Panc1 (cell line): Measurements from ENCODE around the gene INHBB. TPM values are rescaled to one million over a fixed set of nuclear protein-coding genes. Genes with fewer than 3 reads are reported as not detected.

Source experiments
- ATAC-seq: fragments of 200-7000 bp; cut with Tn5 transposase; 2 replicates; pipeline ENCODE4 v1.9.1; 2020; ENCODE audit warnings: mild to moderate bottlenecking, moderate library complexity
- BruUV-seq: library from RNA; stranded (reverse); fragments of 400-500 nt; replicated peaks from 2 replicates; lab custom pipeline; 2021; lab: Mats Ljungman, UMichigan
- CTCF ChIA-PET: fragments of 300-600 bp; sonication (Branson Sonifier 250); formaldehyde crosslinking; loops from one replicate; lab custom pipeline; 2022; ENCODE audit warnings: antibody characterized with exemption; lab: Charles Lee
- POLR2A ChIA-PET: fragments of 300-600 bp; sonication (Branson Sonifier 250); formaldehyde crosslinking; loops from one replicate; lab custom pipeline; 2022; ENCODE audit warnings: antibody characterized with exemption; lab: Charles Lee
- DNase-seq: peaks from one replicate; pipeline ENCODE4 v3.0.0-alpha.2; 2010; ENCODE audit warnings: low read depth, low spot score
- H3K27ac ChIP-seq: 2 replicates; pipeline ENCODE4 v1.5.1; 2011; ENCODE audit warnings: mild to moderate bottlenecking, low read length, inconsistent platforms
- H3K27me3 ChIP-seq: fragments of 200-500 bp; sonication (Bioruptor generic); 2 replicates; pipeline ENCODE4 v1.6.0; 2014; ENCODE audit warnings: low read length, inconsistent platforms; ENCODE audit not compliant: control insufficient read depth, insufficient read depth
- H3K36me3 ChIP-seq: fragments of 200-500 bp; sonication (Bioruptor generic); 2 replicates; pipeline ENCODE4 v1.5.1; 2014; ENCODE audit warnings: inconsistent platforms, mild to moderate bottlenecking, low read length, moderate library complexity; ENCODE audit not compliant: control insufficient read depth, insufficient read depth
- H3K4me1 ChIP-seq: 2 replicates; pipeline ENCODE4 v1.5.1; 2011; ENCODE audit warnings: inconsistent platforms, mild to moderate bottlenecking, low read length, moderate library complexity; ENCODE audit not compliant: control insufficient read depth, insufficient read depth
- H3K4me3 ChIP-seq, 2 experiments: 2 replicates each; pipeline ENCODE4 v1.5.1; 2011 to 2012; ENCODE audit warnings: low read depth in 2 of 2, low read length in 2 of 2, mild to moderate bottlenecking in 2 of 2, inconsistent platforms in 1 of 2, moderate library complexity in 1 of 2
- H3K9me3 ChIP-seq: fragments of 200-500 bp; sonication (Bioruptor generic); 2 replicates; pipeline ENCODE4 v1.5.1; 2014; ENCODE audit warnings: low read depth, mild to moderate bottlenecking, inconsistent platforms, low read length, moderate library complexity; ENCODE audit not compliant: control insufficient read depth, insufficient read depth
- CTCF ChIP-seq: fragments of 450-650 bp; IDR thresholded peaks from 2 replicates; pipeline ENCODE4 v1.5.1; 2017; ENCODE audit warnings: mild to moderate bottlenecking
- POLR2AphosphoS5 ChIP-seq: IDR thresholded peaks from 2 replicates; pipeline ENCODE4 v1.6.1; 2012; ENCODE audit warnings: mild to moderate bottlenecking, low read depth, low read length, moderate library complexity
- REST ChIP-seq, 2 experiments: IDR thresholded peaks; 2 replicates each; pipeline ENCODE4 v1.6.1; 2011 to 2012; ENCODE audit warnings: low read depth in 2 of 2, control low read depth in 1 of 2, low read length in 1 of 2, mild to moderate bottlenecking in 1 of 2, moderate library complexity in 1 of 2; ENCODE audit not compliant: insufficient read depth in 1 of 2
- SIN3A ChIP-seq: IDR thresholded peaks from 2 replicates; pipeline ENCODE4 v1.6.1; 2012; ENCODE audit warnings: low read depth, mild to moderate bottlenecking, low read length, moderate library complexity, borderline replicate concordance; ENCODE audit not compliant: insufficient read depth
- TCF7L2 ChIP-seq: IDR thresholded peaks from 2 replicates; pipeline ENCODE4 v1.6.1; 2011; ENCODE audit warnings: mild to moderate bottlenecking, low read depth, low read length, inconsistent platforms
- in situ Hi-C: cut with HindIII; loops from 2 replicates; pipeline ENCODE4 v1.10.0; 2016; ENCODE audit warnings: low sequenced_read_pairs, low pct_unique_long_range_greater_than_20kb
- intact Hi-C: fragments of 100-400 bp; cut with micrococcal nuclease; formaldehyde crosslinking; loops from one replicate; pipeline ENCODE4 v1.10.0; 2022; ENCODE audit not compliant: unreplicated experiment
- total RNA-seq: library from RNA; stranded (reverse); gene quantifications from one replicate; pipeline ENCODE4 v1.2.1, GENCODE V29; 2021; ENCODE audit not compliant: unreplicated experiment

INHBB gene
- total RNA-seq, 1 experiment from 2014 or later, result 38.2 TPM

- ATAC-seq, result no peak
- no TSS peak for BruUV-seq
- Histone ChIP-seq H3K9me3 (no peaks in the 10 kb centered on the region), H3K4me3 (no peak overlapping the region), H3K4me1 (no peaks in the 10 kb centered on the region), H3K36me3 (no peaks in the 10 kb centered on the region), H3K27ac (no peak overlapping the region), H3K27me3 (no peaks in the 10 kb centered on the region)
- POLR2A ChIA-PET, result no interaction called here
- intact Hi-C loops (no loop called here), in situ Hi-C loops (no loop called here)
- no peak for DNase-seq
- TF ChIP-seq CTCF (no peak), SIN3A (no peak), REST (IDR thresholded peaks at IDR 0.05; ENCODE audit: insufficient read depth in 1 of 2, low read depth in 2 of 2, low read length in 1 of 2) (no peak), TCF7L2 (no peak), POLR2AphosphoS5 (no peak)
- CTCF ChIA-PET, result interaction anchor here (1.3 kb wide), 1 partner anchor 32 kb away, joined by 4 read pairs; no protein-coding TSS in a partner anchor
These were observed 29.5 kb downstream of the INHBB start for GRCh38 chr2:120375251-120376020.

DNA sequence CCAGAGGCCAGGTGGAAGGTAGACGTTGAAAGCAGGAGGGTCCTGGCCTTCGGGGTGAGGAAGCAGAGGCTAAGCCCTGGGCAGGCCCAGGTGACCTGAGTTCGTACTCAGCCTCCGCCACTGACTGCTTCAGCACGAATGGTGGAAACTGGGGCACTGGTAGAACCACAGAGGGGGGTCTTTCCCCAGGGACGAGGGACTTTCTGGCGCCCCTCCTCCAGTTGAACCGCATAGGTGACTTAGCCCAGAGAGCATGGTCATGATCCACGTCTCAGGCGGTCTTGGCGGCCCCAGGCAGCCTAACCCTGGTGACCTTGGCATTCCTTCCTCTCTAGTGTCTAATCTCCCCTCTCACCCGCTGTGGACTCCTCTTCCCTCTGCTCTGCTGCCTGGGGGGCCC lies 30.2 kb downstream of the INHBB start:
- Histone ChIP-seq H3K4me3 (no peak overlapping the region), H3K9me3 (no peaks in the 10 kb centered on the region), H3K27me3 (no peaks in the 10 kb centered on the region), H3K36me3 (no peaks in the 10 kb centered on the region), H3K27ac (no peak overlapping the region), H3K4me1 (no peaks in the 10 kb centered on the region)
- CTCF ChIA-PET, result interaction anchor here (1.3 kb wide), 1 partner anchor 32 kb away, joined by 4 read pairs; no protein-coding TSS in a partner anchor
- DNase-seq (no peak), ATAC-seq (no peak)
- TF ChIP-seq REST (IDR thresholded peaks at IDR 0.05; ENCODE audit: insufficient read depth in 1 of 2, low read depth in 2 of 2, low read length in 1 of 2) (no peak), TCF7L2 (no peak), CTCF (no peak), SIN3A (no peak), POLR2AphosphoS5 (no peak)
- intact Hi-C loops (no loop called here), in situ Hi-C loops (no loop called here)
- POLR2A ChIA-PET, result no interaction called here
- BruUV-seq, result no TSS peak
